Stimulated activated CD4-positive, alpha-beta T cell treated with anti-CD3 and anti-CD28 coated beads, TNF-alpha, amount 100 ng/mL, for 24 hours (primary cell): ENCODE measurements around the gene SESN3.
"Not testable (repeated sequence)": the region's sequence is repeated elsewhere in the genome, so short reads cannot be mapped to it uniquely, and the experiment has no call there.

Source experiments
- DNase-seq, 3 experiments: peaks; one replicate each; pipeline ENCODE4 v3.0.0-alpha.2; 2020; ENCODE audit warnings: low read depth in 3 of 3

SESN3 gene

GRCh38 chr11:95219599-95219998 is 11.4 kb downstream of the SESN3 start:
- no peak for DNase-seq

- no peak for DNase-seq
These were observed 12.9 kb downstream of the SESN3 start for GRCh38 chr11:95218149-95218548.

DNA sequence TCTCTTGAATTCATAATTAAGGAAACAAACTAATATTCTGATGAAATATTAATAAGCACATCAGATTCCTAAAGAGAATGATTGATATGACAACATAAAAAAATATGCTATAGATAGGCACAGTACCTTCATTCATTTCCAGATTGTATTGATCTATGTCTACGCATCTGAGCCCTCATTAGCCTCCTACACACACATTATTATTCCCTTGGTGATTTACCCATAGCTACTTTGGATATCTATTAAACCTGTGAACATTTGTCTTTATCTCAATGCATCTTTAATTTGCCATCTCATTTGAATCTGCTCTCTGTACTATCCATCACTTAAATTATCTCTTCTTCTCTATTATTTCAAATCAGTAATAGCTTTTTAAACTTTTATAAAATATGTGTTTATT is 18.4 kb downstream of the SESN3 start:
- no peak for DNase-seq

DNA sequence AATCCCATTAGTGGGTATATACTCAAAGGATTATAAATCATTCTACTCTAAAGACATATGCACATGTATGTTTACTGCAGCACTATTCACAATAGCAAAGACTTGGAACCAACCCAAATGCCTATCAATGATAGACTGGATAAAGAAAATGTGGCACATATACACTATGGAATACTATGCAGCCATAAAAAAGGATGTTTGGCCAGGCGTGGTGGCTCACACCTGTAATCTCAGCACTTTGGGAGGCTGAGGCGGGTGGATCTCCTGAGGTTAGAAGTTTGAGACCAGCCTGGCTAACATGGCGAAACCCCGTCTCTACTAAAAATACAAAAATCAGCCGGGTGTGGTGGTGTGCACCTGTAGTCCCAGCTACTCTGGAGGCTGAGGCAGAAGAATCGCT is 21.5 kb downstream of the SESN3 start:
- not testable (repeated sequence) for DNase-seq

DNA sequence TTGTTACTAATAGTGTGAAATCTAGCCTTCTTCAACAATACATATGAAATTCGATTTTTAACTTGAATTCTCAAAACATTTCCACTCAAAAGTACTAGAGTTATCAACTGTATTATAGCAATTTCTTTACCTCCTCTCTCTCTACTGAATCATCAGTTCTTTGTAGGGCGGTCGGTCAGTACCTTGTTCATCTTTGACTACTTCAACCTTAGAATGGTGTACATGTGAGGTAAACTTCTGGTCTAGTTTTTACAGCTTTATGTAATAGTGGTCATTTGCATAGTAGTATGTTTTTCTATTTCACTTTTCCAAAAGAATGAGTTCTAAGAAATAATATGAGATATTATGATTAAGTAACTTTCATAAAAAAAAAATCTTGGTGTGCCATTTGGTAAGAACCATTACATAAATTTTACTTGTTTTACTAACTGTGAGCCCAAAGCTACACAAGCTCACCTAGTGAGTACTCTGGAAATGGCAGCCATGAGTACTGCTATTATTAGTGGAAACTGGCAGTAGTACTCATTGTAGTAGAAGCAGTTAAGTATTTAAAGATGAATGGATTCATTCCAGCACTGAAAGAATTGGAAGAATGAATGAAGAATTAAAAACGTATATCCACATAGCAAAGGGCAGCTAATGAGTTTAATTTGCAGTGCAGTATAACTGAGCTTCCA is 30.1 kb downstream of the SESN3 start:
- DNase-seq = no peak

DNA sequence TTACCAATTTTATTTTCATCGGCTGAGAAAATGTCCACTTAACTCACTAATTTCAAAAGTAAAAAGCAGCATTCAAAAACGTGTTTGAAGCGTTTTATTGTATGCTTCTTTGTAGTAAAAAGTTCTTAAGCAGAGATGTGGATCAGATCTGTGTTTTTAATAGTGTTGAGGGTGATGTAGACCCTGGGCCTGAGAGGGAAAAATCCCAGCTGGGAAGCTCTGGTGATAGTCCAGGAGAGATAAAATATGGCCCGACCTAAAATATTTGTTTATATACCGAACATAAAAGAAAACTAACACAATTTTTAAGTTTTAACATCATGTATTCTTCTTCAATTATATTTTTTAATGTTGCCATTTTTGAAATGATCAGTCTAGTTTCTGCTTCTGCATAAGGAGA is 35.2 kb downstream of the SESN3 start:
- no peak for DNase-seq

DNA sequence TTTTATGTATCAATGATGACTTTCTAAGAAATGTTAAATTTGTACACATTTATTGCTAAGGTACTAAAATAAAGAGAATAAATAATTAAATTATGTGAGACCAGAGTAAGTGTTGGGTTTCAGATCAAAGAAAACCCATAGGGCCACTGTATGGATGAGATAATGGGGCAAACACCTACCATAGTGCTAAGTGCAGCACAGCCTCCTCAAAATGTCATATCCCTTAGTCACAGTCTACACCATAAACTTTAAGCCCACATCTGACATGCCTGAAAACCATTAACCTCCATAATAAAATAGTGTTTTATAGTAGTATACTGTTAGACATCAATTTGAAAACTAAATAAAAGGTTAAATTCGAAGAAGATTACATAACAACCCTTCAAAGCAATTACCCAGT is 37.5 kb downstream of the SESN3 start:
- DNase-seq = no peak

- DNase-seq = no peak
These were observed 38.3 kb downstream of the SESN3 start for GRCh38 chr11:95192717-95193116.

GRCh38 chr11:95187723-95188122 is 43.3 kb downstream of the SESN3 start:
- DNase-seq = no peak

GRCh38 chr11:95182397-95182796 is 48.6 kb downstream of the SESN3 start:
- DNase-seq = no peak

GRCh38 chr11:95175818-95176380 is 55.1 kb downstream of the SESN3 start:
- no peak for DNase-seq

GRCh38 chr11:95170294-95170693 is 60.7 kb downstream of the SESN3 start:
- DNase-seq = no peak

GRCh38 chr11:95166781-95167180 is 64.2 kb downstream of the SESN3 start:
- DNase-seq = no peak

- DNase-seq = no peak
These were observed 65.4 kb downstream of the SESN3 start for GRCh38 chr11:95165638-95166037.

DNA sequence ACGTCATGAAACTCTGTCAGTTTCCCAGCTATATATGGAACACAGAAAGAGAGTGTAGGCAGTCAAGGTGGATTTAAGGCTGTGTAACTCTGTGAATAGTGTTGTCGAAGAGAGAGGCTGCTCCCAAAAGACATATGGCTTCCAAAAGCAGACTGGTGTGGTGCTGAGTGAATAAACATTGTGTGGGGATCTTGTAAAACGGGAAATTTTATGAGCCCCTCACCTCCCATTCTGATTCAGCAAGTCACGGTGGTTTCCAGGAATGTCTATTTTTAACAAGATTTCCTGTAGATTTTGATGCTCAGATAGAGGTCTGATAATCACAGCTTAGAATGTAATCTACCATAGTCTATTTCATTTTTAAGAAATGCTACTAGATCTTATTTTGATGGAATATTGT is 67.9 kb downstream of the SESN3 start:
- no peak for DNase-seq

GRCh38 chr11:95161248-95161647 is 69.8 kb downstream of the SESN3 start:
- no peak for DNase-seq

- DNase-seq = no peak
These were observed 73.2 kb downstream of the SESN3 start for GRCh38 chr11:95157824-95158223.

- no peak for DNase-seq
These were observed 74.0 kb downstream of the SESN3 start for GRCh38 chr11:95156916-95157541.

- no peak for DNase-seq
These were observed 74.8 kb downstream of the SESN3 start for GRCh38 chr11:95156133-95156721.

DNA sequence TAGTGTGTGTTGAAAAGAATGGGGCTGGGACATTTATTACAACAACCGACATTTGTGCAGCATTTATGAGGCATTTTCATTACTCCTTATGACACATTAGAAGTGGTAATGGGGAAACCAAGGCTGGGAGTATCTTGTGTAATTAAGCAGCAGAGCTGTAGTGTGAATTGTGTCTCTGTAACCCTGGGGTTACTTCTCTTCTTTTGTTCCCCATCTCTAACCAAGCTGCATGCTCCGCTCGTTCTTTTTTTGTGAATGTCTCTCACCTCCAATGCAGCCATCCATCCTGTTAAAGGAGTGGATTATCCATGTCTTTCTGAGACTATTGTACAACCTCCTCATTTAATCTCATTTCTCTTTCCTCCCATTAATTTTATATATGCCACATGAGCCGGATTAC is 75.6 kb downstream of the SESN3 start:
- DNase-seq = no peak

GRCh38 chr11:95154514-95154913 is 76.5 kb downstream of the SESN3 start:
- peak in 2 of 3 experiments; percentile 45 to 55 for DNase-seq

DNA sequence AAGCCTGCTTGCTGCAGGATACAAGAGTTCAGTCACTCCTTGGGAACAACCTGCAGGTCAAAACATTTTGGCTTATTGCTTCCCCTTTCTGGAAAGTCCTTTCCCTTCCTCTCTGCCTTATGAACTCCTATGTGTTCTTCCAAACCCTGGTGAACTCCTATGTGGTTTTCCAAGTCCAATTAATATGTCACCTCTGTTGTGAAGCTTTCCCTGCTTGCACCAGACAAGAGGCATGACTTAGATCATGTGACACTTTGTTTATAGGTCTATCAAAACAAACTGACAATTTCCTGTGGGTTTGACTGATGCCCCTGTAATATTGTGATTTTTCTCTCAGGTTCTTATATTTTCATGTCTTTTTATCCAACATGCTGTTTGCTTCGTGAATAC is 77.2 kb downstream of the SESN3 start:
- no peak for DNase-seq
